Adipocyte (in vitro differentiated cells): Measurements from ENCODE around the gene CHRNB1.

Source experiments
- DNase-seq: peaks from one replicate; pipeline ENCODE4 v3.0.0-alpha.2; 2015; ENCODE audit warnings: low read depth
- H3K27me3 ChIP-seq: replicated peaks from 2 replicates; pipeline ENCODE4 v1.7.0; 2013; ENCODE audit warnings: mild to moderate bottlenecking, low read length, moderate library complexity; ENCODE audit not compliant: control insufficient read depth, insufficient read depth
- H3K36me3 ChIP-seq: 2 replicates; pipeline ENCODE4 v1.7.0; 2013; ENCODE audit warnings: low read length, mild to moderate bottlenecking, moderate library complexity; ENCODE audit not compliant: control insufficient read depth, insufficient read depth, severe bottlenecking
- H3K4me1 ChIP-seq: 2 replicates; pipeline ENCODE4 v1.7.0; 2013; ENCODE audit warnings: mild to moderate bottlenecking, low read length, moderate library complexity; ENCODE audit not compliant: control insufficient read depth, insufficient read depth
- H3K4me3 ChIP-seq: 2 replicates; pipeline ENCODE4 v1.7.0; 2013; ENCODE audit warnings: mild to moderate bottlenecking, low read length, moderate library complexity
- H3K9ac ChIP-seq: 2 replicates; pipeline ENCODE4 v1.7.0; 2013; ENCODE audit warnings: mild to moderate bottlenecking, low read length, moderate library complexity
- H3K9me3 ChIP-seq: 2 replicates; pipeline ENCODE4 v1.7.0; 2013; ENCODE audit warnings: mild to moderate bottlenecking, low read length, moderate library complexity; ENCODE audit not compliant: control insufficient read depth

The CHRNB1 gene

DNA sequence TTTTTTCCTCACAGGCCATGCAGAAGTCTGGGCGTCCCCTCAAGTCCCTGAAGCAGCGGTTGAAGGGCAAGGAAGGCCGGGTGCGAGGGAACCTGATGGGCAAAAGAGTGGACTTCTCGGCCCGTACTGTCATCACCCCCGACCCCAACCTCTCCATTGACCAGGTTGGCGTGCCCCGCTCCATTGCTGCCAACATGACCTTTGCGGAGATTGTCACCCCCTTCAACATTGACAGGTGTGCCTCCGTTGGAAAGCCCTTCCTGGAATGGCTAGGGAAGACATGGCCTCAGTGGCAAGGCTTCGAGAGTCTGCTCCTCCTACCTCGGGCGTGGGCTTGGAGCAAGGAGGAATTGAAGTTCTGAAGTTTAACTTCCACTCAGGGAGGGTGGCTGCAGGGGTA, 52.8 kb downstream of the CHRNB1 start:
- Histone ChIP-seq H3K9me3 (no peaks in the 10 kb centered on the region), H3K4me1 (no peaks in the 10 kb centered on the region), H3K36me3 (peaks cover 81% of the 10 kb centered on the region), H3K4me3 (no peak overlapping the region), H3K27me3 (no peaks in the 10 kb centered on the region), H3K9ac (no peak overlapping the region)
- DNase-seq: no peak

DNA sequence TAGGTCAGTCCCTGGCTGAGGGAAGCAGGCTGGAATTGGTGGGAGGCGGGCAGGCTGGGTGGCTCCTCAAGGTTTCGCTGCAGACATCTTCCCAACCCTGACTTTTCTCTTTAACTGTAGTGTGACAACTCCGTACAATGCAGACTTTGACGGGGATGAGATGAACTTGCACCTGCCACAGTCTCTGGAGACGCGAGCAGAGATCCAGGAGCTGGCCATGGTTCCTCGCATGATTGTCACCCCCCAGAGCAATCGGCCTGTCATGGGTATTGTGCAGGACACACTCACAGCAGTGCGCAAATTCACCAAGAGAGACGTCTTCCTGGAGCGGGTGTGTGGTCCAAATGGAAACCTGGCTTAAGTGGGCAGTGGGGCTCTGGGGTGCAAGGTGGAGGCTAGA, 54.3 kb downstream of the CHRNB1 start:
- Histone ChIP-seq H3K9me3 (no peaks in the 10 kb centered on the region), H3K4me1 (no peaks in the 10 kb centered on the region), H3K27me3 (no peaks in the 10 kb centered on the region), H3K4me3 (no peak overlapping the region), H3K9ac (no peak overlapping the region), H3K36me3 (peaks cover 90% of the 10 kb centered on the region)
- DNase-seq: no peak

DNA sequence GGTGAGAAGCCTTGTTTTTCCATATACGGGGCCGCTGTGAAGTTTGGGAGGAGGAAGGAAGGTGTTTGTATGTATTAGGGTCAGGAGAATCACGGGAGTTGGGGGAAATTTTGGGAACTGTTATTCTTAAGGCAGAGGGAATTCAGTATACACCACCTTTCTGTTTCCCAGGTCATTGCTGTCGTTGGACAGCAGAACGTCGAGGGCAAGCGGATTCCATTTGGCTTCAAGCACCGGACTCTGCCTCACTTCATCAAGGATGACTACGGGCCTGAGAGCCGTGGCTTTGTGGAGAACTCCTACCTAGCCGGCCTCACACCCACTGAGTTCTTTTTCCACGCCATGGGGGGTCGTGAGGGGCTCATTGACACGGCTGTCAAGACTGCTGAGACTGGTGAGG, 56.9 kb downstream of the CHRNB1 start:
- no peak overlapping the region for H3K9ac ChIP-seq
- H3K36me3 ChIP-seq: peaks cover 98% of the 10 kb centered on the region
- no peak overlapping the region for H3K4me3 ChIP-seq
- DNase-seq: no peak
- no peaks in the 10 kb centered on the region for H3K4me1 ChIP-seq
- H3K9me3 ChIP-seq: no peaks in the 10 kb centered on the region
- H3K27me3 ChIP-seq: no peaks in the 10 kb centered on the region

DNA sequence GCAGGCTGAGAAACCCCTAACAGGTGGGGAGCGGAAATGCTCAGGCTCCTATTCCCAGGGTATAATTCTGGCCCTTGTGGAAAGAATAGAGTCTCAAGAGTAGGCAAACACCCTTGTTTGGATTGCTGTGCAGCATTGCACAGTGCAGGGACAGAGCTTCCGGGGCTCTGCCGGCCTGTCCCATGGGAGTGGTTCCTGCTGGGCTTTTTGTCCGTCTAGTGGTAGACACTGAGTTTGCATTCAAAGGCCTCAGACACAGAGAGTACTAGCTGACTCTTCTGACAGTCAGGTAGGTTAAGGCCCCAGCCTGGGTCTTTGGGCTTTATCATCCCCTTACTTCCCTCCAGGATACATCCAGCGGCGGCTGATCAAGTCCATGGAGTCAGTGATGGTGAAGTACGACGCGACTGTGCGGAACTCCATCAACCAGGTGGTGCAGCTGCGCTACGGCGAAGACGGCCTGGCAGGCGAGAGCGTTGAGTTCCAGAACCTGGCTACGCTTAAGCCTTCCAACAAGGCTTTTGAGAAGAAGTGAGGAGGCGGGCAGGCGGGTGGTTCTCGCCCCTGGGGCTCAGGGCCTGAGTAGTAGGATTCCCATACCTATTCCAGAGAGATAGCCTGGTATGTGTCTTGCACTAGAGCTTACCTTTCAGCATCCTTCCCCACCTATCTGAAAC, 57.4 kb downstream of the CHRNB1 start:
- Histone ChIP-seq H3K4me3 (no peak overlapping the region), H3K9me3 (no peaks in the 10 kb centered on the region), H3K4me1 (no peaks in the 10 kb centered on the region), H3K9ac (no peak overlapping the region), H3K27me3 (no peaks in the 10 kb centered on the region), H3K36me3 (peaks cover 98% of the 10 kb centered on the region)
- DNase-seq: no peak

DNA sequence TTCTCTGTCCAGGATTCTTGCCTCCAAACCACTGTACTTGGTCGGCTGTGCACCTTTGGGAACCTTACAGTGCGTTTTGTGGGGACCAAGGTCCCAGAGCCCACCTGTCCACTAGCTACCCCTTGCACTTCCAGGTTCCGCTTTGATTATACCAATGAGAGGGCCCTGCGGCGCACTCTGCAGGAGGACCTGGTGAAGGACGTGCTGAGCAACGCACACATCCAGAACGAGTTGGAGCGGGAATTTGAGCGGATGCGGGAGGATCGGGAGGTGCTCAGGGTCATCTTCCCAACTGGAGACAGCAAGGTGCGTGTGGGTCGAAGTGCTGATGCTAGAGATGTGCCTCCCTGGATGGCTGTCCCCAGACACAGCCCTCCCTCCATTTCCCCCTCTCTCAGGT, 58.1 kb downstream of the CHRNB1 start:
- no peak overlapping the region for H3K9ac ChIP-seq
- peaks cover 98% of the 10 kb centered on the region for H3K36me3 ChIP-seq
- H3K4me1 ChIP-seq: no peaks in the 10 kb centered on the region
- H3K9me3 ChIP-seq: no peaks in the 10 kb centered on the region
- DNase-seq: no peak
- H3K27me3 ChIP-seq: no peaks in the 10 kb centered on the region
- H3K4me3 ChIP-seq: no peak overlapping the region

DNA sequence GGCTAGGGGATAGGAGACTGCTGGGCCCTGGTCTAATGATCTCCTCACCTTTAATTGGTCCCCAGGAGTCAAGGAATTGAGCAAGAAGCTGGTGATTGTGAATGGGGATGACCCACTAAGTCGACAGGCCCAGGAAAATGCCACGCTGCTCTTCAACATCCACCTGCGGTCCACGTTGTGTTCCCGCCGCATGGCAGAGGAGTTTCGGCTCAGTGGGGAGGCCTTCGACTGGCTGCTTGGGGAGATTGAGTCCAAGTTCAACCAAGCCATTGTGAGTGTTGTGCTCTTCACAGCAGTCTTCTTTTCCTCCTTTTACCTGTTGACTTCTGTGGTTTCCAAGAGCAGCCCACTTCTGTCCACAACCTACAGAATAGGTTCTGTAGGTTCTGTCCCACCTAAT, 58.7 kb downstream of the CHRNB1 start:
- peaks cover 98% of the 10 kb centered on the region for H3K36me3 ChIP-seq
- no peaks in the 10 kb centered on the region for H3K4me1 ChIP-seq

More for the DNA sequence above, 58.7 kb downstream of the CHRNB1 start:
- Histone ChIP-seq H3K9me3 (no peaks in the 10 kb centered on the region), H3K9ac (no peak overlapping the region), H3K27me3 (no peaks in the 10 kb centered on the region), H3K4me3 (no peak overlapping the region)
- no peak for DNase-seq
